ENCODE results near the gene MRPL21.

DNA sequence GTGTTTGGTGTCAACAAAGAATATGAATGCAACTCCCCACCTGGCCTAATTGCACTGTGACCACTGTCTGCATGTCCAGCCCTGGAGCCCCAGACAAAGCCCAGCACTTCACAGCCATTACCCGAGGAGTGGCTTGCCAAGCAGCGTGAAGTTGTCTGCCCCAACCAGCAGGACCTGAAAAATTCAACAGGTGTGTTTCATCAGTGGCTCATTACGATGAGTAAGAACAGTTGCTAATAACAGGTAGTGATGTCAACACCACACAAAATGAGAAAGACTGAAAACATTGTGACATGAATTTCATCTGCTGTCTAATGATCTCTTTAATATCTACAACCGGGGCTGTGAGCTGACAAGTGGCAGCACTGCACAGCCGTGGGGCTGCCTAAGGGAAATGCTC is 10.3 kb downstream of the MRPL21 start:
- no peak for TF ChIP-seq RAD21 (IDR thresholded peaks at IDR 0.05 in 1 of 2, conservative IDR thresholded peaks at IDR 0.05 in 1 of 2; ENCODE audit: low read depth in 2 of 2, low read length in 2 of 2)
- no peak for TF ChIP-seq SAP30 (IDR thresholded peaks at IDR 0.05; ENCODE audit: insufficient read depth, insufficient replicate concordance, low read length)
- TF ChIP-seq, protein P1, sequence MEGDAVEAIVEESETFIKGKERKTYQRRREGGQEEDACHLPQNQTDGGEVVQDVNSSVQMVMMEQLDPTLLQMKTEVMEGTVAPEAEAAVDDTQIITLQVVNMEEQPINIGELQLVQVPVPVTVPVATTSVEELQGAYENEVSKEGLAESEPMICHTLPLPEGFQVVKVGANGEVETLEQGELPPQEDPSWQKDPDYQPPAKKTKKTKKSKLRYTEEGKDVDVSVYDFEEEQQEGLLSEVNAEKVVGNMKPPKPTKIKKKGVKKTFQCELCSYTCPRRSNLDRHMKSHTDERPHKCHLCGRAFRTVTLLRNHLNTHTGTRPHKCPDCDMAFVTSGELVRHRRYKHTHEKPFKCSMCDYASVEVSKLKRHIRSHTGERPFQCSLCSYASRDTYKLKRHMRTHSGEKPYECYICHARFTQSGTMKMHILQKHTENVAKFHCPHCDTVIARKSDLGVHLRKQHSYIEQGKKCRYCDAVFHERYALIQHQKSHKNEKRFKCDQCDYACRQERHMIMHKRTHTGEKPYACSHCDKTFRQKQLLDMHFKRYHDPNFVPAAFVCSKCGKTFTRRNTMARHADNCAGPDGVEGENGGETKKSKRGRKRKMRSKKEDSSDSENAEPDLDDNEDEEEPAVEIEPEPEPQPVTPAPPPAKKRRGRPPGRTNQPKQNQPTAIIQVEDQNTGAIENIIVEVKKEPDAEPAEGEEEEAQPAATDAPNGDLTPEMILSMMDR (IDR thresholded peaks at IDR 0.05; ENCODE audit: control extremely low read depth in 1 of 3, insufficient read depth in 1 of 3, low read depth in 1 of 3, low read length in 3 of 3) = no peak
- TF ChIP-seq, protein P2, sequence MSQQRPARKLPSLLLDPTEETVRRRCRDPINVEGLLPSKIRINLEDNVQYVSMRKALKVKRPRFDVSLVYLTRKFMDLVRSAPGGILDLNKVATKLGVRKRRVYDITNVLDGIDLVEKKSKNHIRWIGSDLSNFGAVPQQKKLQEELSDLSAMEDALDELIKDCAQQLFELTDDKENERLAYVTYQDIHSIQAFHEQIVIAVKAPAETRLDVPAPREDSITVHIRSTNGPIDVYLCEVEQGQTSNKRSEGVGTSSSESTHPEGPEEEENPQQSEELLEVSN (IDR thresholded peaks at IDR 0.05) = no peak
- TF ChIP-seq, protein P3, sequence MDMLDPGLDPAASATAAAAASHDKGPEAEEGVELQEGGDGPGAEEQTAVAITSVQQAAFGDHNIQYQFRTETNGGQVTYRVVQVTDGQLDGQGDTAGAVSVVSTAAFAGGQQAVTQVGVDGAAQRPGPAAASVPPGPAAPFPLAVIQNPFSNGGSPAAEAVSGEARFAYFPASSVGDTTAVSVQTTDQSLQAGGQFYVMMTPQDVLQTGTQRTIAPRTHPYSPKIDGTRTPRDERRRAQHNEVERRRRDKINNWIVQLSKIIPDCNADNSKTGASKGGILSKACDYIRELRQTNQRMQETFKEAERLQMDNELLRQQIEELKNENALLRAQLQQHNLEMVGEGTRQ (IDR thresholded peaks at IDR 0.05; ENCODE audit: low read length) = no peak
- no peak for TF ChIP-seq EZH2 (IDR thresholded peaks at IDR 0.05; ENCODE audit: low read depth, low read length, severe bottlenecking)
- TF ChIP-seq SIN3A (conservative IDR thresholded peaks at IDR 0.05 in 1 of 2, IDR thresholded peaks at IDR 0.05 in 1 of 2; ENCODE audit: low read depth in 1 of 2, low read length in 2 of 2) = no peak
- TF ChIP-seq, protein P4, sequence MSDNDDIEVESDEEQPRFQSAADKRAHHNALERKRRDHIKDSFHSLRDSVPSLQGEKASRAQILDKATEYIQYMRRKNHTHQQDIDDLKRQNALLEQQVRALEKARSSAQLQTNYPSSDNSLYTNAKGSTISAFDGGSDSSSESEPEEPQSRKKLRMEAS (IDR thresholded peaks at IDR 0.05) = no peak
- no peak for TF ChIP-seq TCF12 (IDR thresholded peaks at IDR 0.05; ENCODE audit: low read depth, low read length)
- TF ChIP-seq POLR2A (IDR thresholded peaks at IDR 0.05; ENCODE audit: control extremely low read depth in 1 of 2, low read depth in 2 of 2, low read length in 2 of 2) = no peak
- no peak for TF ChIP-seq SUZ12 (IDR thresholded peaks at IDR 0.05; ENCODE audit: low read length)
- no peak for TF ChIP-seq EGR1 (IDR thresholded peaks at IDR 0.05; ENCODE audit: borderline replicate concordance, low read depth, low read length)
- TF ChIP-seq CREB1 (IDR thresholded peaks at IDR 0.05) = no peak
